Activated CD4-positive, alpha-beta T cell treated with anti-CD3 and anti-CD28 coated beads, Interleukin-2, Interleukin-6, amounts not matched to agents 100 ng/mL and 50 ng/mL, durations not matched to agents 16 hours and 8 hours (primary cell): Measurements from ENCODE around the gene MLX.
A peak's percentile ranks its signal among the peaks of the same experiment; 100 is the strongest.
"Not testable (repeated sequence)": the region's sequence is repeated elsewhere in the genome, so short reads cannot be mapped to it uniquely, and the experiment has no call there.

Experiments
- DNase-seq: peaks from one replicate; pipeline ENCODE4 v3.0.0-alpha.2; 2020

MLX gene

DNA sequence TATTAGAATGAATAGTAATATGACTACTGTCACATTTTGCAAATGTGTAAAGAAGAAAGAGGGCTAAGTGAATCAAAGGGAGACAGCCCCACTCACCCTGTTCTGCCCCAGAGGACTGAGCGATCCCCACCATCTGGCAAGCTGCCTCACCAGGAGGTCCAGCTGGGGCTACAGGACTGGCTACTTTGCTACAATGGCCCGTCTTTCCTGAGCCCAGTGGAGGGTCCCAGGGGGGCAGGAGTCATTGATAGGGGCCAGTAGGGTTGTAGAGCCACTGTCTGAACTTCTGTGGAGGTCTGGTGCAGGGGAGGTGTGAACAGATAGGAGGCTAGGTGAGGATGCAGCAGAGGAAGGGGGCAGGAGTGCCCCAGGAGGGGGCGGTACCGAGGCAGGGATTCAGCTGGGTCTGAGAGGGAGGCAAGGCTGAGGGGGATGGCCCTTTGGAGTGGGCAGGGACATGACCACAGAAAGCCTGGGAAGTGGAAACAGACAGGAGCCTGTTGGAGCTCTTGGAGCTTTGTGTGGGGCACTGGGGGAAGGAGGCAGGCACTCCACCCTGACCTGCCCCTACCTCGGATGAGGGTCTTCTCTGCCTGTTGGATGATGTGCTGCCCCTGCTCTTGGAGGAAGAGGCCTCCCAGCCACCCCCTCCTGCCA lies 10.8 kb upstream of the MLX start:
- not testable (repeated sequence) for DNase-seq

DNA sequence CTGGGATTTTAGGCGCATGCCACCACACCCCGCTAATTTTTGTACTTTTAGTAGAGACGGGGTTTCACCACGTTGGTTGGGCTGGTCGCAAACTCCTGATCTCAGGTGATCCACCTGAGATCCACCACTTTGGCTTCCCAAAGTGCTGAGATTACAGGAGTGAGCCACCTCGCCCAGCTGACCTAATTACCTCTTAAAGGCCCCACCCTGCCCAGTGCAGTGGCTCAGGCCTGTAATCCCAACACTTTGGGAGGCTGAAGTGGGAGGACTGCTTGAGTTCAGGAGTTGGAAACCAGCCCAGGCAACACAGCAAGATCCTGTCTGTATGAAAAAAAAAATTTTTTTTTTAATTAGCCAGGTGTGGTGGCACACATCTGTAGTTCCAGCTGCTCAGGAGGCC lies 7.8 kb upstream of the MLX start:
- DNase-seq = no peak

DNA sequence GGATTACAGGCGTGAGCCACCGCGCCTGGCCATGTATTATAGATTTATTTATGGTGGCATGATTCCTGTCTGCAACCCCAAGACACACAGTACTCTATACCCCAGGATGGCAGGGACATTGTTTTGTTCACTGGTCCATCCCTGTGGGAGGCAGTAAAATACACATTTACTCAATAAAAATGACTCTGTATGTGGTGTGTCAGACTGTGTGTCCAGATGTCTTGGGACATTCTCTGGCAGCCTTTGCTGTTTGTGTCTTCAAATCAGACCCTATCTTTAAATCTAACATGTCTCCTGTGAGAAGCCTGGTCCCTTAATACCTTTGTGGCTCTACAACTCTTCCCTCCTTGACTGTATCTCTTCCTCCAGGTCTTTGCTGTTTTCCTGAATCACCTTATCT lies 6.7 kb upstream of the MLX start:
- DNase-seq = no peak

DNA sequence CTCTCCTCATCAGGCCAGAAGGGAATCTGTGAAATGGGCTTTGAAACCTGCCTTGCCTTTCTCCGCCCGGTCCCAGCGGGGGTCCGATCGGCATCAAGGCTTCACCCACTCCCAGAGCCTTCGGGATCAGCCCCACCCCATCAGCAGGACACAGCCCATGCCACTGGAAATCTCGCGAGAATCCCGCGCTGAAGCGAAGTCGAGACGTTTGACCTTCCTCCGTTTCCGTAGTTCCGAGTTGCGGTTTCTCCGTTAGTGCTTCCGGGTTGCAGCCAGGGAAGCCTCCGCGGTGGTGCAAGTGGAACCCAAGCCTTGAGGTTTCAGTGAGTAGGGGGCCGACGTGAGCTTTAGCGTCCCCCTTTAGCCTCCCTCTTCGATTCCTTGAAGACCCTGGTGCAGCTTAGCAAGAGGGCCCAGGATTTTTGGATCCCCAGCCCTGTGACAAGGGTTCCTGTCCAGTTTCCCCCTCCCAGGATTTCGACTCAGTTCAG lies 5.0 kb upstream of the MLX start, which contains the start of gene COASY:
COASY (plus strand) TSS at position 252 of the 491 bp plus-strand sequence. CDS start 475 bp downstream, outside the sequence.
- peak; percentile 97 for DNase-seq

DNA sequence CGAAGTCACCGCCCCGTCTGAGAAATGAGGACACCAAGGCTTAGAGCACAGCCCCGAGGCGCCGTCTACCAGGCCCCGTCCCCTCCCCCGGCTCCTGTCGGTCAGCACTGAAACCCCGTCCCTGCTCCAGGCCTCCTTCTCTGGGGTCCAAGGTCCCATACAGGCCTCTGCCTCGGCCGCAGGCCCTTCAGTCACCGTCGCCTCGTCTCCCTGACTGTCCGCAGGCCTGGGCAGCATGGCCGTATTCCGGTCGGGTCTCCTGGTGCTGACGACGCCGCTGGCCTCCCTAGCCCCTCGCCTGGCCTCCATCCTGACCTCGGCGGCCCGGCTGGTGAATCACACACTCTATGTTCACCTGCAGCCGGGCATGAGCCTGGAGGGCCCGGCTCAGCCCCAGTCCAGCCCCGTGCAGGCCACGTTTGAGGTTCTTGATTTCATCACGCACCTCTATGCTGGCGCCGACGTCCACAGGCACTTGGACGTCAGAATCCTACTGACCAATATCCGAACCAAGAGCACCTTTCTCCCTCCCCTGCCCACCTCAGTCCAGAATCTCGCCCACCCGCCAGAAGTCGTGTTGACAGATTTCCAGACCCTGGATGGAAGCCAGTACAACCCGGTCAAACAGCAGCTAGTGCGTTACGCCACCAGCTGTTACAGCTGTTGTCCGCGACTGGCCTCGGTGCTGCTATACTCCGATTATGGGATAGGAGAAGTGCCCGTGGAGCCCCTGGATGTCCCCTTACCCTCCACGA lies 4.3 kb upstream of the MLX start:
- no peak for DNase-seq

DNA sequence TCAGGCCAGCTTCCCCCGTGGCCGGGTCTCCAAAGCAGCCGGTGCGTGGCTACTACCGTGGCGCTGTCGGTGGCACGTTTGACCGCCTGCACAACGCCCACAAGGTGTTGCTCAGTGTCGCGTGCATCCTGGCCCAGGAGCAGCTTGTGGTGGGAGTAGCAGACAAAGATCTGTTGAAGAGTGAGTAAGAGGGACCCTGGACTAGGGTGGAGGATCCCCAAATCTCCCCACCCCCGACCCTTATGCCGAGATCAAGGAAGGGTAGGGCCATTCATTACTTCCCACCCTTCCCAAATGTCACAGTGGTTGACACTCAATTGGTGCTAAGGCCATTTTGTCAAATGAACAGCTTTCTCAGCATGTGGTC lies 3.8 kb upstream of the MLX start:
- no peak for DNase-seq

DNA sequence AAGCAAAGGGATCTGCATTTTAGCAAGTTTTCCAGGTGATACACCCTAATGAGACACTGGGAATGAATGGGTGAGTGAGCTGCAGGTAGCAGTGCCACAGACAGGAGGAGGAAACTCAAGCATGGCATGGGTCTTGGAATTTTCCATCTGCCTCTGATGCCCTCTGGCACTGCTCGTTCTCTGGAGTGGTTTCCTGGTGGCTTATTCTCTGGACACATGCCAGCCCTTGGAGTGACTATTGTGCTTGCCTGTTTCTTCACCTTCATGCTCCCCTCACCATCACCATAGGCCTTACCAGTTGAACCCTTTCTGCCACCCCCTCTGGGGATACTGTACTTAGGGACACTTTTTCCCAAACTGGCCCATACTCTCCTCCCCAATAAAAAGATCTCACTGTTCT lies 3.4 kb upstream of the MLX start:
- DNase-seq = no peak

DNA sequence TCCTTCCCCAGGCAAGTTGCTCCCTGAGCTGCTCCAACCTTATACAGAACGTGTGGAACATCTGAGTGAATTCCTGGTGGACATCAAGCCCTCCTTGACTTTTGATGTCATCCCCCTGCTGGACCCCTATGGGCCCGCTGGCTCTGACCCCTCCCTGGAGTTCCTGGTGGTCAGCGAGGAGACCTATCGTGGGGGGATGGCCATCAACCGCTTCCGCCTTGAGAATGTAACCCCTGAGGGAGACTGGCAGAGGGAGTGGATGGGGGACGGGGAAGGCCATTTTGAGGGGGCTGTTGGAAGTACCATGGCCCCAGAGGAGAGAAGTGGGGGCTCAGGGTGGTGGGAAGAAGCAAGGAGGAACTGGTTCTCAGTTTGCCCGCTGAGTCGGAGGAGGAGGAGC lies 3.0 kb upstream of the MLX start:
- DNase-seq = no peak

DNA sequence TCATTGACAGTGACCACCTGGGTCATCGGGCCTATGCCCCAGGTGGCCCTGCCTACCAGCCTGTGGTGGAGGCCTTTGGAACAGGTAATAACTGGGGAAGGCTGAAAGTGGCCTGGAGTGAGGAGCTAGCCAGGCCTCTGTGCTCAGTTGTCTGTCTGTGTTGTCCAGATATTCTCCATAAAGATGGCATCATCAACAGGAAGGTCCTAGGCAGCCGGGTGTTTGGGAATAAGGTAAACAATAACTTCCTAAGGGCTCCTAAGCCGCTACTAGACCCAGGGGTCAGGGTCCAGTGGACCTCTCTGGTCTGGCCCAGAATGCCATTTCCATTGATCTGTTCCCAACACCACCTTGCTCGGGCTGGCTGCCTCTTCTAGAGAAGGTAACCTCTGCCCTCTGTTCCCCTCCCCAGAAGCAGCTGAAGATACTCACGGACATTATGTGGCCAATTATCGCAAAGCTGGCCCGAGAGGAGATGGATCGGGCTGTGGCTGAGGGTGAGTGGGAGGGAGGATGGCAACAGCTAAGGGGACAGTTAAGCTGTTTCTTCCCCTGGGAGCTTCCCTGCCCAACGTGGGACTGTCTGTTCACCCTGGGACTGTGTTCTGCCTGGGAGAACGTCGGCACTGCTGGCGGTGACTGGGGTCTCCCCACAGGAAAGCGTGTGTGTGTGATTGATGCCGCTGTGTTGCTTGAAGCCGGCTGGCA lies 1.9 kb upstream of the MLX start:
- DNase-seq = no peak

DNA sequence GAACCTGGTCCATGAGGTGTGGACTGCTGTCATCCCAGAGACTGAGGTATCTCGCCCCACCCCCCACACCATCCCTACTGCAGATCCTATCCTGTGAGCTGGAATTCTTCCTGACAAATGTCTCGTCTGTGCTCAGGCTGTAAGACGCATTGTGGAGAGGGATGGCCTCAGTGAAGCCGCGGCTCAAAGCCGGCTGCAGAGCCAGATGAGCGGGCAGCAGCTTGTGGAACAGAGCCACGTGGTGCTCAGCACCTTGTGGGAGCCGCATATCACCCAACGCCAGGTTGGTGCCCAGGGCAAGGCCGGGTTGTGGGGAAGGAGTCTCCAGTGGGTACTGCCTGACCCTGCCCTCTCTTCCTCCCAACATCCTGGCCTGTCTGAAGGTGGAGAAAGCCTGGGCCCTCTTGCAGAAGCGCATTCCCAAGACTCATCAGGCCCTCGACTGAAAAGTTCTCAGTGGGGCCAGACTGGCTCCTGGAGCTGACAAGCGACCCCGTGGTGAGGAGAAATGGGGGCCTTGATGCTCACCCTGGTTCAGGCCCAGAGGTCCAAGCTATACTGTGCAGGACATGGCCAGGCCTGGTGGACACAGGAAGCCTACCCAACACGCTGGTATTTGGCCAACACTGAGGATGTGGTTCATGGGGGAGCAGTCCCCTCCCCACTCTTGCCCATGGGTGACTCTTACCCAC lies 1.2 kb upstream of the MLX start:
- no peak for DNase-seq

DNA sequence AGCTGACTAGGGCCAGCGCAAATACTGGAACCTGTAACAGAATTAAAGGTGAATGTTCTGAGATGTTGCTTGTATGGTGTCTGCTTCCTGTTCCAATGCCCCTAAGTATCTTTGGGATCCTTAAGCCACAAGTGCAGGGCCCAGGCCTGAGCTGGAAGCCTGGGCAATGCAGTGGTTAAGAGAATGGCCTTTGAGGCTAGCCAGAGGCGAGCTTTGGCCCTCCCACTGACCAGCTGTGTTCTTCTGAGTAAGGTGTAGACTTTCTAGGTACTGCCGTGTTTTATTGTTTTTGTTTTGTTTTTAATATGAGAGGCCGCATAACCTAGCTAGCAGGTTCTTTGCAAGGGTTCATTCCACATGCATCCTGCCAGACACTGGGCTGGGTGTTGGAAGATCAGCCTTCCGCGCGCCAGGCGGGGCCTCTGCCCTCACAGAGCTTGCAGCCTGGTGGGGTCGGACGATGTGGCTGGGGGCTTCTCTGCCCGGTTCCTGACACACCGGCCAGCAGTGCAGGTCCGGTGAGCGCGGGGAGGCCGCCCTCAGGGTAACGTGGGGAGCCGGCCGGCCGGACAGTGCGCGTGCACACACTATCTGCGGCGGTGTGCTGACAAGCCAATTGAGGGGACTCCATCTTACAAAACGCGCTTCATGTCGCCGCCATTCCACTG lies 551 bp upstream of the MLX start:
- no peak for DNase-seq

DNA sequence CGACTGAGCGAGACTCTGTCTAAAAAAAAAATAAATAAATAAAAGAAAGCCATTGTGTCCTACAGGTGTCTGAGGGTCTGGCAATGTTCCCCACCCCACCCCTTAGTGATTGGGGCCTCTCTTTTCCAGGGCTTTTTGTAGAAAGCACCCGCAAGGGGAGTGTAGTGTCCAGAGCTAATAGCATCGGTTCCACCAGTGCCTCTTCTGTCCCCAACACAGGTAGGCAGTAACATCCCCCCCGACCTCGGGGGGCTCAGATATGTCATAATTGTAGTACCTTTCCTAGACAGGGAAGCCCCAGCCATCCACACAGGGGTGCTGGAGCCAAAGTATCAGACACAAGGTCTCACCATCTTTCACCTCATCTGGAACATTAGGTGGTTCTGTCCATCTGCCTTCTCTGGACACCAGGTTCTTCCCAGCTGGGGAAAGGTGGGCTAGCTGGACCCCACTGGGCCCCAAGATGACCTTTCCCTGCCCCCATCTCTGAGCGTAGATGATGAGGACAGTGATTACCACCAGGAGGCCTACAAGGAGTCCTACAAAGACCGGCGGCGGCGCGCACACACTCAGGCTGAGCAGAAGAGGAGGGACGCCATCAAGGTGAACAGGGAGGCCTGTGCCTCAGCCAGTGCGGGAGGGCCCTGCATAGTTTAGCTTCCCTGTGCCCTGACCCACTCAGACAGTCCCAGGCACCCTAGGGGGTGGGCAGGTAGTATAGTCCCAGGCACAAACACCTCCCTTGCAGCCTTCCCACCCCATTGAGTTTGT lies 1.6 kb downstream of the MLX start:
- no peak for DNase-seq

DNA sequence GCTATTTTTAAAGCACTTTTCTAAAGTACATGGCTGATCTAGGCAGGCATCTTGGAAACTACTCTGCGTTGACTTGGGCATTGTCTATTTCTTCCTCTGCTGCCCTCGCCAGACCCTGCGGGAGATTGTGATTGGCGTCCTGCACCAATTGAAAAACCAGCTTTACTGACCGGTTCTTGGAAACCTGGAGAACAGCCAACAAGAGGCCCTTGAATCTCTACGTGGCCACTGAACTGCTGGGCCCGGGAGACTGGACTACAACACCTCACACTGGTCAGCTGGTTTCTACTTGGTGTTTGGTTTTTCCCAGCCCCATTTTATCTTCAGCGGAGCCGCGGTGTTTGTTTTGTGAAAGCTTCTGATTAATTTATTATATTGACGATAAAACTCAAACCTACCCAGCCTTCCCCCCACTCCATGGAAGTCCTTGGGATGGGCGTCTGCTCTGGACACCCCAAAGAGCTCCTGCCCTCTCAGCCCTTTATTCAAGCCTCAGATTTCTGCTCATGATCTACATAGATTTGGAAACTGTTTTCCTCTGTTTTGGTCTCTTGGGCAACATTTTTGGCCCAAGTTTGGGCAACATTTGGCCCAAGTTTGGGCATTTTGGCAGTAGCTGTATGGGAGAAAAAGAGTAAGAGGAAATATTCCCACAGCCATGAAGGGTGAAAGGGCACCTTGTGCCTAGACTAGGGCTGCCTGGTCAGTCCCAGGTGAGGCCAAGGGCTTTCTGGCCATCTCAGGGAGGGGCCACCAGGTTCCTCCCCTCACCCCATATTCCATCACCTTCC lies 4.7 kb downstream of the MLX start:
- DNase-seq = no peak

DNA sequence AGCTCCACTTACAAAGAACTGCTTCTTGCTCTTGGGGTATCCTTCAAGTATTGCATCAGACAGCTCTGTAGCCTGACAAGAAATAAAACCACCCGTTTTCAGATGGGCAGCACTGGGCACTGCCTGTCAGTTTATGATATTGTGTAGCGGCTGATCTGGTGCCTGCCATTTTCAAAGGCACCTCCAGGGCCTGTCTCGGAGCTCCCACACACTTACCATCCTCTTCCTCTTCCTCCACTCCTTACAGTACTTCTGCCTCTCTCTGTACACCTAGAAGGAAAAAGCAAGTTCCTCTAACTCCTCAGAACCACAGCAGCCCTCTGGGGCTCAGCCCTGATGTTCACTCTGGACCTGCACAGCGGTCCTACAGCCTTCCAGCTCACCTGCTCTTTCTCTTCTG lies 6.2 kb downstream of the MLX start:
- DNase-seq = no peak

DNA sequence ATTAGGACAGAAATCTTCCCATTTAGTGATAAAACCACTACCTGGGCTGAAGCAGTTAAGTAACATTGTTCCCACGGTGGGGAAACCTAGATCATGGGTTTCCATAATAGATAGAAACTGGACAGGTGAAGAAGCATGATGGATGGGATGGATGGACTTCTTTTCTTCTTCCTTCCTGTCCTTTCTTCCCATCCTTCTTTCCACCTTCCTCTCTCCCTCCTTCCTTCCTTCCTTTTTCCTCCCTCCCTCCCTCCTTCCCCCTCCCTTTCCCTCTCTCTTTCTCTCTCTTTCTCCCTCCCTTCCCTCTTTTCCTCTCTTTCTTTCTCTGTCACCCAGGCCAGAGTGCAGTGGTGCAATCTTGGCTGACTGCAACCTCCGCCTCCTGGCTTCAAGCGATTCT lies 7.6 kb downstream of the MLX start:
- DNase-seq = no peak

DNA sequence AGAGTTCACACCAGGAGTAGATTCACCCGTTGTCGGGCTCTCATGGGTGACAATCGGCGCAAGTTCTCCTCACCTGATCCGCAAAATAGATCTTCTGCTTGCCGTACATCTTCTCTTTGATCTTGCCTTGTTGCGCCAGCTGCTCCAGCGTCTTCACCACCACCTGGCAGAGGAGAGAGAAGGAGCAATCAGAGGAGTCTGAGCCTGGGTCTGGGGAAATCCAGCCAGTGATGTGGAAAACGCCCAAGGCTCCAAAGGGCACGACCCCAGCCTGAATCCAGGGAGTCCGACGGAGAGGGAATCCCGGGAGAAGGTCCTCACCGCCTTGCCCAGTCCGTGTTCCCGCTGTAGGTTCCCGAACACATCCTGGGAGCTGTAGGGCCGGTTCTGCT lies 10.2 kb downstream of the MLX start:
- no peak for DNase-seq

DNA sequence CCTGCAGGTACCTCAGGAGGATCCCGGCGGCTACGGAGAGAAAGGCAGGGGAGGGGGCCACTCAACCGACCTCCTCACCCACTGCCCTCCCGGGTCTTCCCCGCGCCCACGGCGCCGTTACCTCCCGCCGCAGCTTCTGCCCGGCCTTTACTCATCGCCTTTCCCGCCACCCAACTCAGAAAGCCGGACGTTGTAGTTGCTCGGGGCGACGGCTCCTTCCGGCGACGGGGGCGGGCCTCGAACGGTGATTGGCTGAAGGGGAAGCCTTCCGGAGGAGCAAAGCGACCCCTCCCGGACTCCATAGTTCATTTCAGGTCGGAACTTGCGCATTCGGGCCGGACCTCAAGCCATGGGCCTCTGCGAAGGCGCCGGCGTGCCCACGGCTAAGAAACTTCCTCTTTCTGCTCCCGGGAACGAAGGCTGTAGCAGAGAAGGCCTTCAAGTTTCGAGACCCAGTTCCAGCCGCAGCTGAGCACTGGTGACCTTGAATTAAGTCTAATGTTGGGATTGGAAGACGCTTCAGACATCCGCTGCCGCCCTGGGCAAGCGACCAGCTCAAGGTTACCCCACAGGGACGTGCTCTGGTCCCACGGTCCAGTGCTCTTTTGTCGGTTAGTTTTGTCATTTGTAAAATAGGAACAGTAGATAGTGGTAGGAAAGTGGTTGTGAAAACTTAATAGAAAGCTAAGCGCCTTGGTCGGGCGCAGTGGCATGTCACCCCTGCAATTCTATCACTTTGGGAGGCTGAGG lies 10.8 kb downstream of the MLX start, which contains the start of gene PSMC3IP:
PSMC3IP (minus strand) TSS at position 198 of the 750 bp plus-strand sequence; CDS start at position 155, 43 bp downstream.
- DNase-seq = peak; percentile 98

DNA sequence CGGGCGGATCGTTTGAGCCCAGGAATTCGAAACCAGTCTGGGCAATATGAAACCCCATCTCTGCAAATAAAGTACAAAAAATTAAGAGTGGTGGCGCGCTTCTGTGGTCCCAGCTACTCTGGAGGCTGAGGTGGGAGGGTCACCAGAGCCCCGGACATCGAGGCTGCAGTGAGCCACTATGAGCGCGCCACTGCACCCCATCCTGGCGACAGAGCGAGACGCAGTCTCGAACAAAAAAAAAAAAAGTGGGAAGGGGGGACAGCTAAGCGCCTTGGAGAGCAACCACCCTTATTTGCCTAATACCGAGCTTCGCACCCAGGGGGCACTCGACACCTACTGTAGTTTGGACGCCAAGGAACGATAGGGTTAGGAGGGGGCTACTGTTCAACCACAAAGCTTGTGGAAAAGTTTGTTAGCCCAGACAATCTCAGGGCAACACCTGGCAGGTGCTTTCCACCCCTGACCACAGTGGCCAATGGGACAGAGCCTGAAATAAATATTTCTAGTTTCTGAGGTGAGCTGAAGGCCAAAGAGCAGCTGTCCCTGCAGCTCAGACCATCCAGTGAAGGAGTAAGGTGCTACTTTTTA lies 11.5 kb downstream of the MLX start:
- DNase-seq = peak; percentile 84

DNA sequence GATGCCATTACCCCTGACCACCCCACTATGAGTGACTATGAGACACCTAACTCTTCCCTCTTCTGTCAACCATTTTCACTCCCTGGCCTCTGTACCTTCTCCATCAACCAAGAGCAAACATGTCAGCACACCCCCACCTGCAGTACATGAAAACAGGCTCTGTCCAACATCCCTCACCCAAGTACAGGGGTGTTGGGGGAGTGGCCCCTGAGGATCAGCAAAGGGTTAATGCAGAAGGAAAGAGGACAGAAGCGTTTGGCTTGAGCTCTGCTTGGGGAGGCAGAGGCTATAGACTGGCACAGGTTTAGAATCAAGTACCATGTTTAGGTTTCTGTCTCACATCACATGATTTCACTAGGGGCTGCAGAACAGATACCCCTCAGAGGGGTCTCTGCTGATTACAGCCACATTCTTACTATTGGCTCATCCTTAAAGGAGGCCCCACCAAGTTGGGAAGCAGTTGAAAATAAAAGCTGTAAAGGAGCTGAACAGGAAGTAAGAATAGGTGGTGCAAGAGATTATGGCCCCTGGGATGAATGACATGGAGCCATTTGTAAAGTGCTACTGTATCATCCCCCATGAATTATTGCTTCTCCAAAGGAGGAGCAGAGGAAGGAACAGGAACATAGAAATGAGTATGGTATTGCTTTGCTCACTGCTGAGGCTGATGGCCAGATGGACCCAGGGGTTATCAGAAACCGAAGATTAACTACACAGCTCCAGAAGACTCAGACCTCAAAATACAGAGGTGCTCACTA lies 13.1 kb downstream of the MLX start:
- no peak for DNase-seq
